Adrenal gland (tissue), 12 donors: Measurements from ENCODE around the gene TBC1D1. TPM values are rescaled to one million over a fixed set of nuclear protein-coding genes. Genes with fewer than 3 reads are reported as not detected.

Experiments
- DNase-seq, 7 donors: peaks; one replicate each; pipeline ENCODE4 v3.0.0-alpha.2; 2019 to 2020
- H3K27ac ChIP-seq, 5 donors: fragments of 200-600 bp; sonication (generic) in 4 of 5; 1 replicate in 3 of 5; 2 replicates in 2 of 5; pipeline versions ENCODE4 v1.5.1 to v1.8.0; 2016 to 2020; ENCODE audit warnings: mild to moderate bottlenecking in 1 of 5
- H3K27me3 ChIP-seq: fragments of 200-600 bp; 2 replicates; pipeline ENCODE4 v1.8.0; 2021
- H3K36me3 ChIP-seq, 2 donors: fragments of 200-600 bp; replicated peaks in 1 of 2; 1 replicate in 1 of 2; 2 replicates in 1 of 2; pipeline versions ENCODE4 v1.5.1 to v1.8.0; 2018 to 2022
- H3K4me1 ChIP-seq, 2 donors: fragments of 200-600 bp; replicated peaks in 1 of 2; 1 replicate in 1 of 2; 2 replicates in 1 of 2; pipeline versions ENCODE4 v1.5.1 to v1.8.0; 2018 to 2021
- H3K4me3 ChIP-seq, 4 donors: fragments of 200-600 bp; sonication (generic) in 3 of 4; one replicate each; pipeline ENCODE4 v1.5.1; 2016 to 2018
- H3K9me3 ChIP-seq, 3 donors: fragments of 200-600 bp; sonication (generic) in 1 of 3; replicated peaks in 1 of 3; 1 replicate in 2 of 3; 2 replicates in 1 of 3; pipeline versions ENCODE4 v1.5.1 to v1.8.0; 2016 to 2021
- CTCF ChIP-seq, 6 experiments: fragments of 450-650 bp in 4 of 6; fragments of 200-600 bp in 2 of 6; sonication (generic) in 1 of 6; IDR thresholded peaks; 1 replicate in 5 of 6; 2 replicates in 1 of 6; pipeline versions ENCODE4 v1.5.1 to v1.8.0; 2016 to 2021; ENCODE audit warnings: antibody characterized with exemption in 6 of 6, mild to moderate bottlenecking in 2 of 6, moderate library complexity in 1 of 6
- POLR2A ChIP-seq, 2 donors: fragments of 450-650 bp; IDR thresholded peaks; one replicate each; pipeline ENCODE4 v1.6.1; 2017; ENCODE audit warnings: antibody characterized with exemption in 2 of 2, mild to moderate bottlenecking in 2 of 2, moderate library complexity in 1 of 2
- WGBS, 4 donors: extraction: QIAGEN DNeasy Blood & Tissue Kit in 2 of 4; methylation state at CpG; one replicate each; pipeline versions ENCODE4 v1.1.5 to v1.1.7; 2013 to 2017; 5-methylcytosine and 5-hydroxymethylcytosine counted together
- intact Hi-C, 2 donors: fragments of 100-400 bp; cut with DNase I; formaldehyde crosslinking; loops; one replicate each; pipeline versions ENCODE4 v1.14.1 to v1.15.0; 2022 to 2023
- polyA plus RNA-seq, 3 donors: library from polyadenylated mRNA; stranded (reverse); fragments of 200-250 nt in 2 of 3; fragments of 350-450 nt in 1 of 3; fragmentation: Illumina TruSeq in 1 of 3; extraction: RNeasy Lipid Tissue Mini Kit (QIAGEN cat#74804) in 1 of 3; gene quantifications; one replicate each; pipeline ENCODE4 v1.2.3, GENCODE V29; 2013 to 2014
- total RNA-seq, 9 donors: library from RNA; depleted of rRNA in 4 of 9; stranded (reverse); fragments of >200 nt in 4 of 9; fragments of 120-200 nt in 1 of 9; fragmentation: NEBNext Ultra II Directional in 1 of 9; extraction: Animal tissue kit (Norgen Biotek cat#: 25700) in 1 of 9; gene quantifications; one replicate each; pipeline versions ENCODE4 v1.1.0 to v1.2.4, GENCODE V29; 2013 to 2023
- donor health status: healthy with polysubstance abuse.
- donor health status: Bipolar disorder and iron deficiency.
- donor health status: DM: yes; HTN: yes; CAD: no.
- donor health status: DM: no; HTN: no; CAD: no.
- donor health status: DM: no; HTN: no; CAD: no.
- donor health status: DM: yes; HTN: yes; CAD: no.

TBC1D1 gene
- total and polyA plus RNA-seq, 12 donors, result 16.3 to 77.3 (median 25.7) TPM

DNA sequence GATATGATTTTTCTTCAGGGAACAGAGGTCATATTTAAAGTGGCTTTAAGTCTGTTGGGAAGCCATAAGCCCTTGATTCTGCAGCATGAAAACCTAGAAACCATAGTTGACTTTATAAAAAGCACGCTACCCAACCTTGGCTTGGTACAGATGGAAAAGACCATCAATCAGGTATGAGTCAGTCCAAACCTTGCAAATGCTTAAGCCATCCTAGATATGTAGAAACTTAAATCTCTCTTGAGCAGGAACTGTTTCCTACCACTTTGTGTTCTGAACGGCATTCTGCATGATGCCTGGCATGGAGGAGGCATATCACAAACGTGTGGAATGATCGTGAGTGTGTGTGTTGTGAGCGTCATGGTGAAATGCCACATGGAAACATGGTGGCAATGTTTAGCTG is 234.1 kb downstream of the TBC1D1 start:
- TF ChIP-seq POLR2A (IDR thresholded peaks at IDR 0.05), result no peak
- no peak for TF ChIP-seq CTCF (IDR thresholded peaks at IDR 0.05)
- no peak for DNase-seq
- intact Hi-C loops, result no loop called here
- Histone ChIP-seq H3K27ac (no peak overlapping the region), H3K36me3 (peaks cover 0 to 4% of the 10 kb centered on the region in 2 donors), H3K4me3 (no peak overlapping the region), H3K9me3 (no peaks in the 10 kb centered on the region), H3K27me3 (no peaks in the 10 kb centered on the region), H3K4me1 (peaks cover 0 to 16% of the 10 kb centered on the region in 2 donors)
- 69 to 76% (median 72%) methylated on average over 5 of the region's 5 CpGs for WGBS, 4 donors

- H3K9me3 ChIP-seq, result no peaks in the 10 kb centered on the region
- TF ChIP-seq CTCF (IDR thresholded peaks at IDR 0.05) (no peak), POLR2A (IDR thresholded peaks at IDR 0.05) (no peak)
- no peaks in the 10 kb centered on the region for H3K27me3 ChIP-seq
- peaks cover 0 to 21% of the 10 kb centered on the region in 2 donors for H3K4me1 ChIP-seq
- H3K27ac ChIP-seq, result no peak overlapping the region
- H3K36me3 ChIP-seq, result no peaks in the 10 kb centered on the region
- intact Hi-C loops, result no loop called here
- DNase-seq, result no peak
- 73 to 92% (median 80%) methylated on average over 2 of the region's 2 CpGs for WGBS, 4 donors
- H3K4me3 ChIP-seq, result no peak overlapping the region
Measured at GRCh38 chr4:38125816-38126215, 234.9 kb downstream of the TBC1D1 start.

DNA sequence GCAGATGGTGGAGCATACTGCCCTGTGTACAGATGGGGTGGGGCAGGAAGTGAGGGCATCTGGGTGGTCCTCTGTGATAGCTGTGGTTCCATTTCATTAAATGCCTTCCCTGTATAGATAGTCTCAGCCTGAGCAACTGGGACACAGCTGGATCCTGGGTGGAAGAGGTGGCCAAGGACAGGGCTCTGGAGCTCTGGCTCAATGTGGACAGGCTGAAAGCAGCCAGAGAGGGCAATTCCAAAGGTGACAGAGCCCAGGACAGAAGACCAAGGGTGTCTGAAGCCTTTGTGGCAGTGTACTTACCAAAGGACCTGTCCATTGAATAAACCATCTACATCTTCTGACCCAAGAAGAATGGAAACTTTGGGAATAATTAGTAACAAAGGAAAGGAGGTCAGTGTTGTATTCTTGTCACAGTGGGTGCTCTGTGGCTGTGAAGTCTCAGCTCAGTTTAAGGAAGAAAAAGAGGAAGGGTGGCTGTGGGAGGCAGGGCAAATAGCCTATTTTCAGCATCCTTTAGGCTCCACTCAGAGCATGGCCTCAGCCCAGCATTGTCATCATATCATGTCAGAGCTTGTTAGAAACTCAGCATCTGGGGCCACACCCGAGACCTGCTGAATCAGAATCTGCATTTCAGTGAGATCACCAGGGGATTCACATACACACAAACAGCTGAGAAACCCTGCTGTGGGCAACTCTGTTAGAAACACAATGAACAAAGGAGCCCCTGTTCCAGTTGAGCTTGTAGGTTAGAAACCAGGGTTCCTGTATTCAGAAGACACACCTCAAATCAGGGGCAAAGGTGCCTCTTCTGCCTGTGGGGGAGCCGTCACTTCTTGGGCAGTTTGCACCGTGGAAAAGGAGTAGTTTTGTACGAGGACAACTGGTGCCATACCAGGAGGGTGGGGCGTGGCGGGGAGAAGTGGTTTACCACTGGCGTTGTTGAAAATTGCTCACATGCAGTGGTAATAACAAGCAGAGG is 237.9 kb downstream of the TBC1D1 start:
- H3K9me3 ChIP-seq, result no peaks in the 10 kb centered on the region
- H3K4me3 ChIP-seq, result no peak overlapping the region
- intact Hi-C loops, result no loop called here
- TF ChIP-seq CTCF (IDR thresholded peaks at IDR 0.05) (no peak), POLR2A (IDR thresholded peaks at IDR 0.05) (no peak)
- H3K27me3 ChIP-seq, result no peaks in the 10 kb centered on the region
- peak overlapping the region in 1 of 5 donors; percentile 3 for H3K27ac ChIP-seq
- 76 to 88% (median 82%) methylated on average over 7 of the region's 7 CpGs for WGBS, 4 donors
- peaks cover 0 to 36% of the 10 kb centered on the region in 2 donors for H3K4me1 ChIP-seq
- no peak for DNase-seq
- no peaks in the 10 kb centered on the region for H3K36me3 ChIP-seq

- DNase-seq, result no peak
- 70 to 85% (median 81%) methylated on average over 7 of the region's 7 CpGs for WGBS, 4 donors
- Histone ChIP-seq H3K4me3 (no peak overlapping the region), H3K36me3 (no peaks in the 10 kb centered on the region), H3K27ac (peak overlapping the region in 1 of 5 donors; percentile 3), H3K9me3 (no peaks in the 10 kb centered on the region), H3K27me3 (no peaks in the 10 kb centered on the region), H3K4me1 (peaks cover 0 to 30% of the 10 kb centered on the region in 2 donors)
- TF ChIP-seq CTCF (IDR thresholded peaks at IDR 0.05), result no peak
- no peak for TF ChIP-seq POLR2A (IDR thresholded peaks at IDR 0.05)
- intact Hi-C loops, result no loop called here
Measured at GRCh38 chr4:38129460-38130227, 238.8 kb downstream of the TBC1D1 start.
